Measurements from ENCODE around the gene POFUT2. TPM values are rescaled to one million over a fixed set of nuclear protein-coding genes. Genes with fewer than 3 reads are reported as not detected.

The POFUT2 gene
- total RNA-seq, 4 donors from 2014 or later = 10.7 to 46.9 (median 20.0) TPM

- no peaks in the 10 kb centered on the region for H3K36me3 ChIP-seq
- WGBS = 74% methylated on average over 7 of the region's 8 CpGs
Measured at GRCh38 chr21:45244799-45245340, 42.8 kb downstream of the POFUT2 start.

GRCh38 chr21:45243603-45244002, 44.1 kb downstream of the POFUT2 start:
- H3K4me3 ChIP-seq = no peak overlapping the region
- peaks cover 2% of the 10 kb centered on the region for H3K4me1 ChIP-seq
- peaks cover 4% of the 10 kb centered on the region for H3K27me3 ChIP-seq
- H3K36me3 ChIP-seq = no peaks in the 10 kb centered on the region
- WGBS = 50% methylated on average over 3 of the region's 3 CpGs
- no peak for DNase-seq (ENCODE audit: low spot score in 2 of 2)
- TF ChIP-seq CTCF (IDR thresholded peaks at IDR 0.05) (no peak), POLR2A (IDR thresholded peaks at IDR 0.05) (no peak), POLR2AphosphoS5 (IDR thresholded peaks at IDR 0.05) (no peak), EP300 (IDR thresholded peaks at IDR 0.05) (no peak)
- H3K9me3 ChIP-seq = no peaks in the 10 kb centered on the region
- no peak overlapping the region for H3K27ac ChIP-seq

More at GRCh38 chr21:45244799-45245340, 42.8 kb downstream of the POFUT2 start:
- peaks cover 4% of the 10 kb centered on the region for H3K27me3 ChIP-seq
- no peak for TF ChIP-seq POLR2A (IDR thresholded peaks at IDR 0.05)
- no peak for TF ChIP-seq POLR2AphosphoS5 (IDR thresholded peaks at IDR 0.05)
- TF ChIP-seq EP300 (IDR thresholded peaks at IDR 0.05) = no peak
- TF ChIP-seq CTCF (IDR thresholded peaks at IDR 0.05) = no peak
- no peak overlapping the region for H3K4me3 ChIP-seq
- DNase-seq (ENCODE audit: low spot score in 2 of 2) = no peak
- no peaks in the 10 kb centered on the region for H3K9me3 ChIP-seq
- peaks cover 8% of the 10 kb centered on the region for H3K4me1 ChIP-seq
- H3K27ac ChIP-seq = no peak overlapping the region

- no peak for DNase-seq (ENCODE audit: low spot score in 2 of 2)
- no peak for TF ChIP-seq EP300 (IDR thresholded peaks at IDR 0.05)
- TF ChIP-seq CTCF (IDR thresholded peaks at IDR 0.05) = no peak
- no peak for TF ChIP-seq POLR2A (IDR thresholded peaks at IDR 0.05)
- no peak for TF ChIP-seq POLR2AphosphoS5 (IDR thresholded peaks at IDR 0.05)
Measured at GRCh38 chr21:45241357-45241756, 46.3 kb downstream of the POFUT2 start.

GRCh38 chr21:45237401-45237800, 50.3 kb downstream of the POFUT2 start:
- no peaks in the 10 kb centered on the region for H3K36me3 ChIP-seq
- H3K27ac ChIP-seq = no peak overlapping the region
- TF ChIP-seq EP300 (IDR thresholded peaks at IDR 0.05) = no peak
- no peak for TF ChIP-seq CTCF (IDR thresholded peaks at IDR 0.05)
- no peak overlapping the region for H3K4me3 ChIP-seq
- H3K9me3 ChIP-seq = no peaks in the 10 kb centered on the region
- peaks cover 24% of the 10 kb centered on the region for H3K27me3 ChIP-seq
- WGBS = 88% methylated on average over 7 of the region's 7 CpGs
- no peak for DNase-seq (ENCODE audit: low spot score in 2 of 2)
- H3K4me1 ChIP-seq = no peaks in the 10 kb centered on the region

More at GRCh38 chr21:45241357-45241756, 46.3 kb downstream of the POFUT2 start:
- no peaks in the 10 kb centered on the region for H3K9me3 ChIP-seq
- H3K4me3 ChIP-seq = no peak overlapping the region
- no peaks in the 10 kb centered on the region for H3K36me3 ChIP-seq
- H3K4me1 ChIP-seq = no peaks in the 10 kb centered on the region
- WGBS = 82% methylated on average over 3 of the region's 3 CpGs
- no peak overlapping the region for H3K27ac ChIP-seq
- H3K27me3 ChIP-seq = peaks cover under 1% of the 10 kb centered on the region

GRCh38 chr21:45236481-45236880, 51.2 kb downstream of the POFUT2 start:
- TF ChIP-seq CTCF (IDR thresholded peaks at IDR 0.05) = no peak
- TF ChIP-seq POLR2AphosphoS5 (IDR thresholded peaks at IDR 0.05) = no peak
- no peak for TF ChIP-seq EP300 (IDR thresholded peaks at IDR 0.05)
- TF ChIP-seq POLR2A (IDR thresholded peaks at IDR 0.05) = no peak
- H3K4me1 ChIP-seq = no peaks in the 10 kb centered on the region
- H3K4me3 ChIP-seq = no peak overlapping the region
- no peak overlapping the region for H3K27ac ChIP-seq
- no peak for DNase-seq (ENCODE audit: low spot score in 2 of 2)
- 68% methylated on average over 2 of the region's 2 CpGs for WGBS
- no peaks in the 10 kb centered on the region for H3K36me3 ChIP-seq
- H3K27me3 ChIP-seq = peaks cover 27% of the 10 kb centered on the region
- no peaks in the 10 kb centered on the region for H3K9me3 ChIP-seq
